GOT3 (cell line): Measurements from ENCODE around the gene ATP9A.
"Not testable (repeated sequence)": the region's sequence is repeated elsewhere in the genome, so short reads cannot be mapped to it uniquely, and the experiment has no call there.

Experiments
- DNase-seq: peaks from one replicate; lab custom pipeline; 2025; ENCODE audit warnings: mixed read lengths; lab: John Stamatoyannopoulos, UW

ATP9A gene

GRCh38 chr20:51688600-51689244 lies 79.5 kb downstream of the ATP9A start:
- DNase-seq = no peak

DNA sequence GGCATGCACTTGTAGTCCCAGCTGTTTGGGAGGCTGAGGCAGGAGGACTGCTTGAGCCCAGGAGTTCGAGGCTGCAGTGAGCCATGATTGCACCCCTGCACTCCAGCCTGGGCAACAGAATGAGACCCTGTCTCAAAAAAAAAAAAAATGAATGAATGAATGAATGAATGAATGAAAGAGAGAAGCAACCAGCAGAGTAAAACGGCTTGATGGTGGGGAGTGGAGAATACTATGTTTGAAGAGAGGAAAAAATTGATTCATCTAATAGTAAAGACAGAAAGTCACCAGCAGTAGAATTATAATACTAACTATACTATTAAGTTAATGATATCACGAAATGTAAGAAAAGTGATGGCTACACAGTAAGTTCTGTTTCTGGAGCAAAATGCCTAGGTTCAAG lies 80.6 kb downstream of the ATP9A start:
- DNase-seq = no peak

- DNase-seq = no peak
Observed at GRCh38 chr20:51687108-51687507, 81.1 kb downstream of the ATP9A start.

GRCh38 chr20:51685494-51685893 lies 82.7 kb downstream of the ATP9A start:
- DNase-seq = not testable (repeated sequence)

GRCh38 chr20:51680067-51680749 lies 88.0 kb downstream of the ATP9A start:
- no peak for DNase-seq

GRCh38 chr20:51679254-51679921 lies 88.8 kb downstream of the ATP9A start:
- no peak for DNase-seq

DNA sequence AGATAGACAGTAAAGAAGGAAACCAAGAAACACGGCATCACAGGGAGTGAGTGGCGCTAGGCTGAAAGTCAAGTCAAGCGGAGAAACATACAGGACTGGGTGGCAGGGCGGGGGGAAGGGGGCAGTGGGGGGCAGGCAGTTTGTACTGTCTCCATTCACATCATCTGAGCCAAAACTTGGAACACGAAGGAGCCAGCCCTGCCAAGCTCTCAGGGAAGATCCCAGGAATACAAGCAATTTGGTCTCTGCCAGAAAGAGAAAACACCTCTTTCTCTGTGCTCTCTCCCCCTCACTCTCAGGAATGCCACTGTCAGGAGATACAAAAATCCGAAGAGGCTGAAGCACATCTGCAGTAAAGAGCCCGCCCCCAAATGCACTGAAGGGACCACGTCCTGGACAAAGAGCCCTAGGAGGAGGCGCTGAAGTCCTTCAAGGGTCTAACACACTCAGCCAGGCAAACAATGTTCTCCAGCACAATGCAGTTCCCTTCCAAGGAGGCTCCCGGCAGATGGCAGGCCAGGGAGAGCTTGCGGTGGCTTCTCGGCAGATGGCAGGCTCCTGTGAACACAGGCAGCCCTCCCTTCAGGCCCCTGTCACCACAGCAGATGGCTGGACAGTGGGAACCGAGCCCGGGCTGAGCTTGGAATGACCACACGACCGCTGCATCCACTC lies 90.0 kb downstream of the ATP9A start:
- no peak for DNase-seq

DNA sequence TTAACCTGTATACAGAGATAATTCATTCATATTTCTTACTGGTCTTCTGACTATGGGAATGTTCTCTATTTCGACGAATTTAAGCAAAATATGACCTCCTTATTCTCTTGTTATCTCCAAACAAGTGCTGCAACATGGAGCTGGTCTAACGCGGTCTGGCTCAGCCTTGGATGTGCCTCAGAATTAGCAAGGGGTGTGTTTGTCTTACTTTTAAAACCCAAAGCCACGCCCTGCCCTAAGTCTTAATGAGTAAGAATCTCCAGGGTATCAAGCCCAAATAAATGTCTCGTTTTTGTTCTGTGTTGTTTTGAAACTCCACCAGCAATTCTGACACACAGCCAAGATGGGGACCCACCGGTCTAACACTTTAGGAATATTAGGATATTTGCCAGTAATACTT lies 99.2 kb downstream of the ATP9A start:
- no peak for DNase-seq

- DNase-seq = no peak
Observed at GRCh38 chr20:51668515-51668914, 99.7 kb downstream of the ATP9A start.

DNA sequence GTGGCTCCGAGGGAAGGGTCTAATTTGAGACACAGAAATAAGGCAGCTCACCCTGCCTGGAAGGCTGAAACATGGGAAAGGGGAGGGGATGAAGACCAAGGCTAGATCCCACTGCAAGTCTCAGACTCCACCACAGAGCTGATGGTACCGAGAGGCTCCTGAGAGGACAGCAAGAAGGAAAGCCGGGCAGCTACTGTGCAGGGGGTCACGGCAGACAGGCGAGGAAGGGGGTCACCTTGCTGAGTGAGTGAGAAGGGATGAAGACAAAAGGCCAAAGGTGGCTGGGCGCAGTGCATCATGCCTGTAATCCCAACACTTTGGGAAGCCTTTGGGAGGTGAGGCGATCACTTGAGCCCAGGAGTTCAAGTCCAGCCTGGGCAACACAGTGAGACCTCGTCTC lies 100.7 kb downstream of the ATP9A start:
- no peak for DNase-seq

- DNase-seq = no peak
Observed at GRCh38 chr20:51667002-51667408, 101.2 kb downstream of the ATP9A start.

DNA sequence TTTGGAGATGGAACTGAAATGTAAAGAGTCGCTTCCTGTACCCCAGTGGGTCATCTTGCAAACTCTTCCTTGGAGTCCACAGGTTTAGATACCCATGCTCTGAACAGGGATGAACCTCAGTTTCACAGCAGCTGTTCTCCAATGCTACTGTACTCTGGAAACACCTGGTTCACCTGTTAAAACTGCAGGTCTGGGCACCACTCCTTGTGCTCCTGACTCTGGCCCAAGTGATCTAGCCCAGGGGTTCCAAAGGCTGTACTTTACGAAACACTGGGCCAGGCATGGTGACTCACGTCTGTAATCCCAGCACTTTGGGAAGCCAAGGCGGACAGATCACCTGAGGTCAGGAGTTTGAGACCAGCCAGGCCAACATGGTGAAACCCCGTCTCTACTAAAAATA lies 102.1 kb downstream of the ATP9A start:
- no peak for DNase-seq

DNA sequence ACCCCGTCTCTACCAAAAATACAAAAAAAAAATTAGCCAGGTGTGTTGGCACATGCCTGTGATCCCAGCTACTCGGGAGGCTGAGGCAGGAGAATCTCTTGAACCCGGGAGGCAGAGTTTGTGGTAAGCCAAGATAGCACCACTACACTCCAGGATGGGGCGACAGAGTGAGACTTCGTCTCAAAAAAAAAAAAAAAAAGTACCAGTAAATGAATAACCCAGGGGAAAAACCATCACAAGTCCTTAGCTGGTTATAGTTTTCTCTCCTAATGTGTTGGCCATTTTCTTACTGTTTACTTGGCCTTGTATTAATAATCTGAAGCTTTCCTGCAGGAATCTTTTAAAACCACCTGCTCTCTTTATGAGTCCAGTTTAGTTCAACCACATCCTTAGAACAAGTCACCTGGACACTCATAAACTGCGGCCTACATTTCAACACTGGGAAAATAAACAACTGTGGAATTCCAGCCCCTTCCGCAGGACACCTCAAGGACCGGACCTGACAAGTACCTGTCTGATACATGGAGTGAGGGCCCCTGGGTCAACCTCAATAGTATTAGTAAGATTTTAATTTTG lies 102.6 kb downstream of the ATP9A start:
- no peak for DNase-seq

DNA sequence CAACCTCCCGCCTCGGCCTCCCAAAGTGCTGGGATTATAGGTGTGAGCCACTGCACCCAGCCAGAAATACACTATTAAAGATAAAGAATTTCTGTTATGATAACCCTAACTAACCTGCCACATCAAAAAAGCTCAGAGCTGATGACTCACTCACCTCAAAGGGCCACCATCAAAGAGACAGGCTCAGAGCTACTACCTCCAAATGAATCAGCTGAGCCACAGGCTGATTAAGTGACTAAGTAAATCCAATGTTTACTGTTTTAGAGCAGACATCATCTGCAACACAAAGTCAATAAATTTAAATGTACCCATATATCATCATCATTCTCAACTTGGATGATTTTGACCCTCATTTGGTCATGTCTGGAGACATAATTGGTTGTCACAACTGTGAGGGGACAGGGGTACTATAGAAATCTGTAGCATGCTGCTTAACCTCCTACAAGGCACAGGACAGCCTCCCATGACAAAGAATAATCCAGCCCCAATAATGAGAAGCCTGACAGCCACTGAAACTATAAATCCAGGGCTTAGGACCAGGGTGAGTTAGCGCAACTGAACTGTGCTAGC lies 106.5 kb downstream of the ATP9A start:
- DNase-seq = no peak

DNA sequence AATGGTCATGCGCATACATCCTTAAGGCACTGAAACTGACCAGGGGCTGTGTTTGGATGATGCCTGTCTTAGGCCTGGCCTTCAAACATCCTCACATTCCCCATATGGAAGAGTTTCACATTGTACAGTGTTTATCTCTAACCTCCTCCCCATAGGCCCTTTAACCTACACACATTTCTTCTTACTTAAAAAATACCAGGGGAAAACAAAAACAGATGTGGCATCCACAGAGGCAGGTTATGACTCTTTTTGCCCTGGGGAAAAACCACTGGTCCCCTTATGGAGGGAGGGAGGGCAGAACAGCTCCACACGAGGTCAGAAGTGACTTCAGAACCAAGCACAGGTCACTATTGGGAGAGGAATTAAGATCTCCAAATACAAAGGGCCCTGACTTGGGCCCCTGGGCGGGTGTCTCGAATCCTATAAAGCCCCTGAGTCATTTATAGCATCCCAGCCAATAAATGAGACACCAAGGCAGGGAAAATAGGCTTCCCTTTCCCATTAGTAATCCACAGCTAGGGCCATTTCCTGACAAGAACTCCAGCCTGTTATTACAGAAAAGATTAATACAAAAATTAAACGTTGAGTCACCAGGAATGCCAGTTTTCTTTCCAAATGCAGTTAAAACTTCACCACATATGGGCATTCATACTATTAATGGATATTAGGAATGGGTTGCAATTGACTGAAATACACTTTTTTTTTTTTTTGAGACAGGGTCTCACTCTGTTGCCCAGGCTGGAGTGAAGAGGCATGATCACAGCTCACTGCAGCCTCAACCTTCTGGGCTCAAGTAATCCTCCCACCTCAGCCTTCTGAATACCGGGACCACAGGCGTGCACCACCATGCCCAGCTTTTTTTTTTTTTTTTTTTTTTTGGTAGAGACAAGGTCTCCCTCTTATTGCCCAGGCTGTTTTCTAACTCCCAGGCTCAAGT lies 107.2 kb downstream of the ATP9A start:
- DNase-seq = peak; percentile 16

GRCh38 chr20:51659491-51660050 lies 108.6 kb downstream of the ATP9A start:
- no peak for DNase-seq

- no peak for DNase-seq
Observed at GRCh38 chr20:51656726-51657260, 111.4 kb downstream of the ATP9A start.

DNA sequence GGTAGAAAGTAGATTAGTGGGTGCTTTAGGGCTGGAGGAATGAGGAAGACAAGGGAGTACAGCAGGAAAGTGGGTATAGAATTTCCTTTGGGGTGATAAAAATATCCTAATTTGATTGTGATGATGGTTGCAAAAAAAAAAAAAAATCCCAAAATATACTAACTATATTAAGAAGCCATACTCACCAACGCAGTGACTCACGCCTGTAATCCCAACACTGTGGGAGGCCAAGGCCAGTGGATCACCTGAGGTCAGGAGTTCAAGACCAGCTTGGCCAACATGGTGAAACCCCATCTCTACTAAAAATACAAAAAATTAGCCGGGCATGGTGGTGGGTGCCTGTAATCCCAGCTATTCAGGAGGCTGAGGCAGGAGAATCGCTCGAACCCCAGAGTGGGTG lies 112.1 kb downstream of the ATP9A start:
- DNase-seq = not testable (repeated sequence)

- no peak for DNase-seq
Observed at GRCh38 chr20:51654495-51654894, 113.7 kb downstream of the ATP9A start.

DNA sequence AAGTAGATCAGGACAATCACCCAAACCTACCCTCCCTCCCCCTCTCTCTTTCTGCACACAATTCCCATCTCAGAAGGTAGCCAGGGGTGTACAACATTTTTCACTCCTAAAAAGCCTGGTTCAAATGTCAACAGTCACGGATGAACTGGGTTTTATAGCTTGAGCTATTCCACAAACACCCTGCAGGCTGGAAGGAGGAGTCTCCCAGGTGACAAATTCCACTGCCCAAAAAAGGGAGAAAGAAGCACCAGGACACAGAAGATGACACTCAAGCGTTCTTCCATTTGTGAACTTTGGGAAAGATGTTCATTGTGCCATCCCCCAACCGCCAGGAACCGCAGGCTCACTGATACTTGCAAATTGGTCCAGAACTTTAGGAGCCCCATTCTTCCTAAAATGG lies 114.1 kb downstream of the ATP9A start:
- DNase-seq = no peak
